OCI-LY7 (cell line): ENCODE measurements around the gene LRRC2.

ENCODE experiments used
- EZH2phosphoT487 ChIP-seq: fragments of 200-600 bp; sonication (generic); IDR thresholded peaks from 2 replicates; pipeline ENCODE4 v1.6.1; 2018; ENCODE audit warnings: low read depth, borderline replicate concordance, mild to moderate bottlenecking, mixed run types, antibody characterized with exemption, low read length, moderate library complexity, mixed read lengths
- TF ChIP-seq, protein P1 (sequence below): fragments of 200-600 bp; sonication (generic); conservative IDR thresholded peaks from 2 replicates; pipeline ENCODE4 v1.5.1; 2014; ENCODE audit warnings: mild to moderate bottlenecking, antibody characterized with exemption, low read length, moderate library complexity, mixed read lengths

GRCh38 chr3:46519952-46520351 lies 46.1 kb downstream of the LRRC2 start:
- TF ChIP-seq, protein P1, sequence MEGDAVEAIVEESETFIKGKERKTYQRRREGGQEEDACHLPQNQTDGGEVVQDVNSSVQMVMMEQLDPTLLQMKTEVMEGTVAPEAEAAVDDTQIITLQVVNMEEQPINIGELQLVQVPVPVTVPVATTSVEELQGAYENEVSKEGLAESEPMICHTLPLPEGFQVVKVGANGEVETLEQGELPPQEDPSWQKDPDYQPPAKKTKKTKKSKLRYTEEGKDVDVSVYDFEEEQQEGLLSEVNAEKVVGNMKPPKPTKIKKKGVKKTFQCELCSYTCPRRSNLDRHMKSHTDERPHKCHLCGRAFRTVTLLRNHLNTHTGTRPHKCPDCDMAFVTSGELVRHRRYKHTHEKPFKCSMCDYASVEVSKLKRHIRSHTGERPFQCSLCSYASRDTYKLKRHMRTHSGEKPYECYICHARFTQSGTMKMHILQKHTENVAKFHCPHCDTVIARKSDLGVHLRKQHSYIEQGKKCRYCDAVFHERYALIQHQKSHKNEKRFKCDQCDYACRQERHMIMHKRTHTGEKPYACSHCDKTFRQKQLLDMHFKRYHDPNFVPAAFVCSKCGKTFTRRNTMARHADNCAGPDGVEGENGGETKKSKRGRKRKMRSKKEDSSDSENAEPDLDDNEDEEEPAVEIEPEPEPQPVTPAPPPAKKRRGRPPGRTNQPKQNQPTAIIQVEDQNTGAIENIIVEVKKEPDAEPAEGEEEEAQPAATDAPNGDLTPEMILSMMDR = no peak
- no peak for TF ChIP-seq EZH2phosphoT487
